Tibial nerve (tissue), 4 donors: ENCODE measurements around the gene BIRC5. TPM values are rescaled to one million over a fixed set of nuclear protein-coding genes. Genes with fewer than 3 reads are reported as not detected.
A peak's percentile ranks its signal among the peaks of the same experiment; 100 is the strongest.

Experiments
- DNase-seq, 2 donors: peaks; one replicate each; pipeline ENCODE4 v3.0.0-alpha.2; 2019; ENCODE audit warnings: low spot score in 2 of 2
- H3K27ac ChIP-seq, 4 donors: fragments of 200-600 bp; sonication (generic) in 3 of 4; one replicate each; pipeline ENCODE4 v1.5.1; 2017 to 2019; ENCODE audit warnings: mild to moderate bottlenecking in 1 of 4
- H3K27me3 ChIP-seq, 2 donors: fragments of 200-600 bp; sonication (generic) in 1 of 2; one replicate each; pipeline versions ENCODE4 v1.5.1 to v1.6.0; 2017 to 2019
- H3K36me3 ChIP-seq, 3 donors: fragments of 200-600 bp; sonication (generic); one replicate each; pipeline ENCODE4 v1.5.1; 2018 to 2019
- H3K4me1 ChIP-seq, 4 donors: fragments of 200-600 bp; sonication (generic) in 3 of 4; one replicate each; pipeline ENCODE4 v1.5.1; 2017 to 2019
- H3K4me3 ChIP-seq, 4 donors: fragments of 200-600 bp; sonication (generic) in 3 of 4; one replicate each; pipeline ENCODE4 v1.5.1; 2017 to 2019; ENCODE audit warnings: mild to moderate bottlenecking in 1 of 4, moderate library complexity in 1 of 4
- H3K9me3 ChIP-seq, 4 donors: fragments of 200-600 bp; sonication (generic) in 3 of 4; one replicate each; pipeline ENCODE4 v1.5.1; 2017 to 2019
- EP300 ChIP-seq, 2 donors: sonication (generic); formaldehyde crosslinking; IDR thresholded peaks; one replicate each; pipeline ENCODE4 v1.6.1; 2017; ENCODE audit warnings: antibody characterized with exemption in 2 of 2, mild to moderate bottlenecking in 1 of 2
- POLR2A ChIP-seq, 2 donors: fragments of 450-650 bp; IDR thresholded peaks; one replicate each; pipeline ENCODE4 v1.6.1; 2017; ENCODE audit warnings: antibody characterized with exemption in 2 of 2, mild to moderate bottlenecking in 2 of 2, moderate library complexity in 2 of 2
- WGBS, 2 donors: methylation state at CpG; one replicate each; pipeline ENCODE4 v1.1.5; 2018; 5-methylcytosine and 5-hydroxymethylcytosine counted together
- total RNA-seq, 4 donors: library from RNA; depleted of rRNA; stranded (reverse); fragments of >200 nt; gene quantifications; one replicate each; pipeline ENCODE4 v1.1.0, GENCODE V29; 2016
- TF ChIP-seq, protein P1 (sequence below), 5 experiments: fragments of 200-600 bp in 3 of 5; fragments of 450-650 bp in 2 of 5; sonication (generic) in 3 of 5; IDR thresholded peaks; one replicate each; pipeline ENCODE4 v1.5.1; 2016 to 2019; ENCODE audit warnings: antibody characterized with exemption in 5 of 5, mild to moderate bottlenecking in 3 of 5, moderate library complexity in 2 of 5

Gene BIRC5
- total RNA-seq, 4 donors from 2014 or later = 0.87 to 8.7 (median 0.98) TPM; not detected in 1

DNA sequence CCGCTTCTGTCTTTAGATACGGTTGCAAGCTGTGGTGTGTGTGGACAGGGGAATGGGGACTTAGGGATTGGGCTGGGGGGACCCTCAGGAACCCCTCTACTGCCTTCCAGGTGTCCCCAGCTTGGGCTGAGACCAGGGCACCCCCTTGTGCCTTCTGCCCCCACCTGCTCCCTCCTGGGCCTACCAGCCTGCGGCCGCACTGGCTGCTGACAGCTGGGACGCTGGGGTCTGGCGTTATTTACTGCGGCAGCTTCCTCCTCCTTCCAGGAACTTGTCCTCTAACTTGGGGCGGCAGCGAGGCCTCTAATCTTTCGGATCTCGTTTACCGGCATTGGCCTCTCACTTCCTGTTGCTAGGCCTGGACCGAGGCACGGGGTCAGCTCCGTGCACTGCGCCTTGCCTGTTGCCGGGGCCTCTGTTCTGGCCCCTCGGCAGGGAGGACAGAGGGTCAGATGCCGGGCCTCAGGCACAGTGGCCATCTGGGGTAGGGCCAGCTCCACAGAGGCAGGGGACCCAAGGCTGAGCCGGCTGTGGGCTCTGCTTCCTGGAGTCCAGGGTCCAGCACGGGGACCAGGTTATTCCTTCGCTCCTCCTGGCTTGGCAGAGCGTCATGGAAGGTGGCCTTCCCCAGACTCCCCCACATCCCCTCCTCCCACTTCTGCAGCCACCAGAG, 49.1 kb downstream of the BIRC5 start:
- 39 to 49% methylated on average over 18 to 22 of the region's 23 CpGs for WGBS, 2 donors
- H3K36me3 ChIP-seq = no peaks in the 10 kb centered on the region
- H3K4me1 ChIP-seq = peaks cover 0 to 20% (median 7%) of the 10 kb centered on the region in 4 donors
- DNase-seq = no peak
- no peak overlapping the region for H3K4me3 ChIP-seq
- no peaks in the 10 kb centered on the region for H3K9me3 ChIP-seq
- peak overlapping the region in 2 of 4 donors; percentile 21 to 54 for H3K27ac ChIP-seq
- peaks cover 0 to 5% of the 10 kb centered on the region in 2 donors for H3K27me3 ChIP-seq
- TF ChIP-seq, protein P1, sequence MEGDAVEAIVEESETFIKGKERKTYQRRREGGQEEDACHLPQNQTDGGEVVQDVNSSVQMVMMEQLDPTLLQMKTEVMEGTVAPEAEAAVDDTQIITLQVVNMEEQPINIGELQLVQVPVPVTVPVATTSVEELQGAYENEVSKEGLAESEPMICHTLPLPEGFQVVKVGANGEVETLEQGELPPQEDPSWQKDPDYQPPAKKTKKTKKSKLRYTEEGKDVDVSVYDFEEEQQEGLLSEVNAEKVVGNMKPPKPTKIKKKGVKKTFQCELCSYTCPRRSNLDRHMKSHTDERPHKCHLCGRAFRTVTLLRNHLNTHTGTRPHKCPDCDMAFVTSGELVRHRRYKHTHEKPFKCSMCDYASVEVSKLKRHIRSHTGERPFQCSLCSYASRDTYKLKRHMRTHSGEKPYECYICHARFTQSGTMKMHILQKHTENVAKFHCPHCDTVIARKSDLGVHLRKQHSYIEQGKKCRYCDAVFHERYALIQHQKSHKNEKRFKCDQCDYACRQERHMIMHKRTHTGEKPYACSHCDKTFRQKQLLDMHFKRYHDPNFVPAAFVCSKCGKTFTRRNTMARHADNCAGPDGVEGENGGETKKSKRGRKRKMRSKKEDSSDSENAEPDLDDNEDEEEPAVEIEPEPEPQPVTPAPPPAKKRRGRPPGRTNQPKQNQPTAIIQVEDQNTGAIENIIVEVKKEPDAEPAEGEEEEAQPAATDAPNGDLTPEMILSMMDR (IDR thresholded peaks at IDR 0.05) = no peak
- TF ChIP-seq EP300 (IDR thresholded peaks at IDR 0.05) (peak in 1 of 2 donors; percentile 54), POLR2A (IDR thresholded peaks at IDR 0.05) (no peak)

DNA sequence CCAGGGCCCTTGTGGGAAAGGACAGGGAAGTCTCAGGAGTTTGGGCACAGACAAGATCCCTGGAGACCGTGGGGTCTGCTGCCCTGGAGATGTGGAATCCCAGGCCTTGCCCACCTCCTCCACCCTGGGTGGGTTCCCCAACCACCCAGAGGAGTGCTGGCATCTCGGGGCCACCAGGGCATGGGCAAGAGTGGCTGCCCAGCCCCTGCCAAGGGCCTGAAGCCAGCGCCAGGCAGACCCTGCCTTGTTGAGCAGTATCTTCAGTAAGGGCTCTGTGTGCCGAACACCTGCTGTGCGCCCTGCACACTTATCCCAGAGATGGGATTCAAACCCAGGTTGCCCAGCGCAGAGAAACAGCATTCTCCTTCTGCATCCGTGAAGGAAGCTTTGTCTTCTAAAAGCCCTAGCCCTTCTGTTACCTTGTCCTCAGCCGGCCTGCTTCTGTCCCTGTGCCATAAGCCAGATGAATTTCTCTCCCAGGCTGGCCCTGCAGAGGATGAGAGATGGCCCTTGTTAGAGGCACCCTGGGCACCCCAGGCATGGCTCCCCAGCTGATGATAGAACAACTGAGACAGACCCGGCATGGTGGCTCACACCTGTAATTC, 49.8 kb downstream of the BIRC5 start:
- Histone ChIP-seq H3K9me3 (no peaks in the 10 kb centered on the region), H3K27me3 (peaks cover 0 to 7% of the 10 kb centered on the region in 2 donors), H3K4me1 (peaks cover 0 to 16% (median 7%) of the 10 kb centered on the region in 4 donors), H3K4me3 (no peak overlapping the region), H3K27ac (peak overlapping the region in 2 of 4 donors; percentile 21 to 54), H3K36me3 (no peaks in the 10 kb centered on the region)
- 84 to 90% methylated on average over 9 of the region's 9 CpGs for WGBS, 2 donors
- no peak for DNase-seq
- TF ChIP-seq POLR2A (IDR thresholded peaks at IDR 0.05) = no peak
- TF ChIP-seq, protein P1 (IDR thresholded peaks at IDR 0.05) = no peak
- TF ChIP-seq EP300 (IDR thresholded peaks at IDR 0.05) = no peak

DNA sequence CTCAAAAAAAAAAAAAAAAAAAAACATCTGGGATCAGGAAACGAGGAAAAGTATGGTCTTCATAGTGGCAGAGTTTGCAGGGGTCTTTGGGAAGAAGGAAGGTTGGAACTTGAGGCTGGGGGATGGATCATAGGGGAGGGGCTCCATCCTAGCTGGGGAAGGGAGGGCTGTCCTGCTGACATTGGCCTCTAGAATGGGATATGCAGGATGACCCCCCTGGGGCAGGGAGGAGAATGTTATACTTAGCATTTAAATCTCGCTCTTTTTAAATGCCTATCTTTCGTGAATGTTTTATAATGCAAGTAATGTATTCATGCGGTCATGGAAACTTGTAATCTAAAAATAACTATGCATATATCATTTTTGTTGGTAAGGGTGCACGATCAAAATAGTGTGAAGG, 50.5 kb downstream of the BIRC5 start:
- no peak overlapping the region for H3K27ac ChIP-seq
- H3K9me3 ChIP-seq = no peaks in the 10 kb centered on the region
- H3K4me3 ChIP-seq = no peak overlapping the region
- WGBS, 2 donors = 64 to 74% methylated on average over 5 of the region's 5 CpGs
- H3K27me3 ChIP-seq = peaks cover 0 to 12% of the 10 kb centered on the region in 2 donors
- DNase-seq = no peak
- peaks cover 0 to 20% (median 11%) of the 10 kb centered on the region in 4 donors for H3K4me1 ChIP-seq
- TF ChIP-seq EP300 (IDR thresholded peaks at IDR 0.05) (no peak), POLR2A (IDR thresholded peaks at IDR 0.05) (no peak)
- TF ChIP-seq, protein P1 (IDR thresholded peaks at IDR 0.05) = no peak
- H3K36me3 ChIP-seq = no peaks in the 10 kb centered on the region

DNA sequence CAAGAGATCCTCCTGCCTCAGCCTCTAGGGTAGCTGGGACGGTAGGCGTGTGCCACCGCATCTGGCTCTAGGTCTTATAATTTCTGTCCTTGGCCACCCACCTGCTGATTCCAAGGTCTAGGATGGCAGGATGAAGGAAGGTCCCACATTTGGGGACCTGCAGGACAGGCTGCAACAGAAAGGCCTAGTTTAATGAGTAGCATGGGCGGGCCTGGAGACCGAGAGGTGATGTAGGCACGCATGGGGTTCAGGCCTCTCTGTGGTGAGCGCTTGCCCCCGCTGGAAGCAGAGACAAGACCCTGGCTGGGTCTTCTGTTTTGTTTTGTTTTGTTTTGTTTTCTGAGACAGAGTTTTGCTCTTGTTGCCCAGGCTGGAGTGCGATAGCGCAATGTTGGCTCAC, 51.1 kb downstream of the BIRC5 start:
- Histone ChIP-seq H3K4me3 (no peak overlapping the region), H3K36me3 (no peaks in the 10 kb centered on the region), H3K27me3 (peaks cover 0 to 17% of the 10 kb centered on the region in 2 donors), H3K9me3 (no peaks in the 10 kb centered on the region), H3K27ac (no peak overlapping the region), H3K4me1 (peaks cover 0 to 24% (median 15%) of the 10 kb centered on the region in 4 donors)
- DNase-seq = no peak
- 95% methylated on average over 10 of the region's 10 CpGs for WGBS, 2 donors
- TF ChIP-seq, protein P1 (IDR thresholded peaks at IDR 0.05) = no peak
- TF ChIP-seq EP300 (IDR thresholded peaks at IDR 0.05) (no peak), POLR2A (IDR thresholded peaks at IDR 0.05) (no peak)

DNA sequence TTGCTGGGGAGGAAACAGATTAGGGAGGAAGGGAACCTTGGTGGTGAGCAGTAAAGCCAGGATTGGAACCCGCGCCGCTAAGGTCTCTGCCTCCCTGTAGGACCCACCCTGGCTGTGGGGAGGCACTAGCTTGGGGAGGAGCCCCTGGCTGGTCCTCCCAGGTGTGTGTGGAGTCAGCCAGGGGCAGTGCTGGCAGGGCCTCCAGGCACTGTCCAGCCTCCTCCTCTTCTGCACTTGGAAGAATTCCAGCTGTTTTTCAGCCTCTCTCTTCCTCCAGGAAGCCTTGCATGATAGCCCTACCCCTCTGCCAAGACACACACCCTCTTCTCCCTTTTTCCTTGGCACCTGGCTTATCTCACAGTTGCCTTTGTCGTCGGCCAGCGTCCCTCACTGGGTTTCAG, 52.2 kb downstream of the BIRC5 start:
- DNase-seq = no peak
- Histone ChIP-seq H3K36me3 (no peaks in the 10 kb centered on the region), H3K4me3 (no peak overlapping the region), H3K4me1 (peaks cover 0 to 24% (median 15%) of the 10 kb centered on the region in 4 donors), H3K9me3 (no peaks in the 10 kb centered on the region), H3K27me3 (peaks cover 0 to 29% of the 10 kb centered on the region in 2 donors), H3K27ac (no peak overlapping the region)
- TF ChIP-seq EP300 (IDR thresholded peaks at IDR 0.05) (no peak), POLR2A (IDR thresholded peaks at IDR 0.05) (no peak)
- TF ChIP-seq, protein P1 (IDR thresholded peaks at IDR 0.05) = no peak
- WGBS, 2 donors = 77 to 78% methylated on average over 6 of the region's 6 CpGs
